Endothelial cell of umbilical vein (primary cell): ENCODE data around the gene EPB41L4B. TPM values are rescaled to one million over a fixed set of nuclear protein-coding genes. Genes with fewer than 3 reads are reported as not detected.

Experiments used
- BruUV-seq: library from RNA; stranded (reverse); fragments of 400-500 nt; replicated peaks from 2 replicates; lab custom pipeline; 2021; lab: Mats Ljungman, UMichigan
- CTCF ChIA-PET: fragments of 300-600, 350-600 bp; sonication (Branson Sonifier 250); formaldehyde crosslinking; loops from one replicate; lab custom pipeline; 2021; ENCODE audit warnings: antibody characterized with exemption, inconsistent platforms; lab: Charles Lee
- POLR2A ChIA-PET: fragments of 300-600, 350-600 bp; sonication (Branson Sonifier 250); formaldehyde crosslinking; loops from one replicate; lab custom pipeline; 2021; ENCODE audit warnings: antibody characterized with exemption, inconsistent platforms; lab: Charles Lee
- DNase-seq: peaks from one replicate; pipeline ENCODE4 v3.0.0-alpha.2; 2011; ENCODE audit warnings: low read depth, low spot score
- FAIRE-seq: peaks from 2 replicates; lab custom pipeline; 2011; peaks lifted over from hg19 to GRCh38; lab: Jason Lieb, UNC
- H2AFZ ChIP-seq: 2 replicates; pipeline ENCODE4 v1.6.0; 2012; ENCODE audit warnings: low read depth, low read length, control low read depth, inconsistent platforms
- H3K27ac ChIP-seq: 2 replicates; pipeline ENCODE4 v1.5.1; 2011; ENCODE audit warnings: low read depth, mild to moderate bottlenecking, control low read depth, low read length, moderate library complexity; ENCODE audit not compliant: insufficient read depth
- H3K27me3 ChIP-seq, 2 experiments: 2 replicates each; pipeline versions ENCODE4 v1.6.0 to v1.6.1; 2011; ENCODE audit warnings: low read length in 2 of 2, mixed read lengths in 1 of 2; ENCODE audit not compliant: control insufficient read depth in 2 of 2, insufficient read depth in 2 of 2
- H3K36me3 ChIP-seq, 2 experiments: 2 replicates in 1 of 2; 3 replicates in 1 of 2; pipeline ENCODE4 v1.5.1; 2011; ENCODE audit warnings: low read length in 2 of 2, mild to moderate bottlenecking in 1 of 2, moderate library complexity in 1 of 2; ENCODE audit not compliant: control insufficient read depth in 2 of 2, insufficient read depth in 2 of 2; ENCODE audit errors: extremely low read depth in 1 of 2
- H3K4me1 ChIP-seq: 3 replicates; pipeline ENCODE4 v1.5.1; 2011; ENCODE audit warnings: mild to moderate bottlenecking, low read length; ENCODE audit not compliant: control insufficient read depth, insufficient read depth; ENCODE audit errors: extremely low read depth
- H3K4me2 ChIP-seq: 2 replicates; pipeline ENCODE4 v1.6.1; 2011; ENCODE audit warnings: low read length, control low read depth, mixed read lengths; ENCODE audit not compliant: insufficient read depth
- H3K4me3 ChIP-seq, 3 experiments: fragments of 200-600 bp in 1 of 3; sonication (generic), shearing (Covaris generic) in 1 of 3; replicated peaks in 1 of 3; 2 replicates each; pipeline ENCODE4 v1.5.1; 2011 to 2016; ENCODE audit warnings: control low read depth in 3 of 3, low read length in 3 of 3, mild to moderate bottlenecking in 2 of 3, inconsistent platforms in 1 of 3, low read depth in 1 of 3, moderate library complexity in 1 of 3; ENCODE audit not compliant: insufficient read depth in 1 of 3
- H3K79me2 ChIP-seq: 2 replicates; pipeline ENCODE4 v1.6.0; 2012; ENCODE audit warnings: low read length, inconsistent platforms; ENCODE audit not compliant: control insufficient read depth, insufficient read depth
- H3K9ac ChIP-seq: replicated peaks from 2 replicates; pipeline ENCODE3; 2011; ENCODE audit warnings: low read length, control low read depth; ENCODE audit not compliant: insufficient read depth; ENCODE audit errors: extremely low read depth
- H3K9me1 ChIP-seq: replicated peaks from 3 replicates; pipeline ENCODE4 v1.6.0; 2011; ENCODE audit warnings: mild to moderate bottlenecking, low read length; ENCODE audit not compliant: control insufficient read depth, insufficient read depth; ENCODE audit errors: extremely low read depth
- H3K9me3 ChIP-seq: replicated peaks from 2 replicates; pipeline ENCODE4 v1.5.1; 2012; ENCODE audit warnings: low read length, inconsistent platforms; ENCODE audit not compliant: control insufficient read depth, insufficient read depth
- H4K20me1 ChIP-seq: replicated peaks from 2 replicates; pipeline ENCODE3; 2011; ENCODE audit warnings: mild to moderate bottlenecking, low read length; ENCODE audit not compliant: control insufficient read depth, insufficient read depth; ENCODE audit errors: extremely low read depth
- EZH2 ChIP-seq: IDR thresholded peaks from 2 replicates; pipeline ENCODE4 v1.6.1; 2012; ENCODE audit warnings: borderline replicate concordance, low read depth, mild to moderate bottlenecking, moderate library complexity, low read length, inconsistent platforms; ENCODE audit not compliant: severe bottlenecking
- FOS ChIP-seq: IDR thresholded peaks from 2 replicates; pipeline ENCODE4 v1.6.1; 2011; ENCODE audit warnings: mild to moderate bottlenecking, low read length, moderate library complexity, borderline replicate concordance; ENCODE audit not compliant: insufficient read depth
- GATA2 ChIP-seq: IDR thresholded peaks from 2 replicates; pipeline ENCODE4 v1.7.0; 2011; ENCODE audit warnings: low read depth, mild to moderate bottlenecking, moderate library complexity, mixed read lengths, low read length; ENCODE audit not compliant: insufficient read length, insufficient read depth
- JUN ChIP-seq: IDR thresholded peaks from 2 replicates; pipeline ENCODE4 v1.6.1; 2011; ENCODE audit warnings: borderline replicate concordance, low read depth; ENCODE audit not compliant: insufficient read length, insufficient read depth
- MYC ChIP-seq: IDR thresholded peaks from one replicate; pipeline ENCODE4 v1.6.1; 2011; ENCODE audit warnings: mild to moderate bottlenecking, low read depth, low read length
- POLR2A ChIP-seq: IDR thresholded peaks from 2 replicates; pipeline ENCODE4 v1.6.1; 2012; ENCODE audit warnings: low read depth, mild to moderate bottlenecking, control low read depth, low read length
- POLR2AphosphoS5 ChIP-seq: IDR thresholded peaks from 2 replicates; pipeline ENCODE4 v1.6.1; 2012; ENCODE audit warnings: low read depth, mild to moderate bottlenecking, control low read depth, low read length, moderate library complexity; ENCODE audit not compliant: insufficient read depth
- dilution Hi-C: fragments of 300-500 bp; cut with MboI; formaldehyde crosslinking; loops from one replicate; pipeline ENCODE4 v1.15.0; 2019; ENCODE audit warnings: low sequenced_read_pairs; ENCODE audit not compliant: extremely low pct_ligation_motif_present
- intact Hi-C: fragments of 100-400 bp; cut with micrococcal nuclease; formaldehyde crosslinking; loops from one replicate; pipeline ENCODE4 v1.10.0; 2022
- polyA plus RNA-seq, 4 experiments: library from polyadenylated mRNA; depleted of rRNA in 3 of 4; stranded (reverse) in 3 of 4; unstranded in 1 of 4; fragments of >200 nt; gene quantifications; 2 replicates each; pipeline versions ENCODE4 v1.2.1 to v1.2.3, GENCODE V29; 2011 to 2012; ENCODE audit warnings: missing spikeins in 1 of 4
- total RNA-seq: library from RNA; stranded (reverse); gene quantifications from 2 replicates; pipeline ENCODE4 v1.2.3, GENCODE V29; 2021
- TF ChIP-seq, protein P1 (sequence below), 2 donors: IDR thresholded peaks; 1 replicate in 1 of 2; 2 replicates in 1 of 2; pipeline ENCODE4 v1.5.1; 2011; ENCODE audit warnings: low read length in 2 of 2, mild to moderate bottlenecking in 2 of 2, moderate library complexity in 2 of 2, control low read depth in 1 of 2, inconsistent platforms in 1 of 2, low read depth in 1 of 2; ENCODE audit not compliant: insufficient read depth in 1 of 2; ENCODE audit errors: extremely low read depth in 1 of 2
- TF ChIP-seq, protein P2 (sequence below): IDR thresholded peaks from 2 replicates; pipeline ENCODE4 v1.6.1; 2011; ENCODE audit not compliant: insufficient read depth, insufficient read length

EPB41L4B gene
- total and polyA plus RNA-seq, 2 donors (not counting 3 experiments of a cell fraction or from before 2014, with no cell fraction given): 0.10 to 0.15 TPM

DNA sequence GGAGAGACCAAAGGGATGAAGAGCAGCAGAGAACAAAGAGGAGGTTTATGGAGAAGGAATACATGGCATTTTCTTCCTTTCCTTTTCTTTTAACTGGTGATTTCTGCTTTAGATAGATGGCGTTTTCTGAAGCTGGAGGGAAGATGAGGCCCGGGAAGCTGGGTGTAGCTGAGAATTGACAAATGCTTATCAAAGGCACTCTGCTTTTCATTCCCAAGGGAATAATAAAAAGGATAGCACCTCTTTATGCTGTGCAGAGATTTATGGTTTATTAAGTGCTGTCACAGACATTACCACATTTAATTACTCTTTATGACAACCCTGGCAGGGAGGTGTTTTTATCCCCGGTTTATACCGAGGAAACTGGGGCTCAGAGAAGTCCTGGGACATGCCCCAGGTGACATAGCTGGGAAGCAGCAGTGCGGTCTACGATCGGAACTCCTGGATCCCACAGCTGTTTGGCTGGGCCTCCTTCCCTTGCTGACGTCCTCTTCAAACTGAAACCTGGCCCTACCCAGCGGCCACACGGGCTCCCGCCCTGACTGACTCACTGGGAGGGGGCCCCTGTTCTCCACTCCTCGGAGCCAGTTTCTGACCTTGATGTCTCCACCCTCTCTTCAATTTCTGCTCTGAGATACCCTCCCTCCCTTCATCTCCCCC lies 8.2 kb upstream of the EPB41L4B start:
- BruUV-seq: no TSS peak
- Histone ChIP-seq H3K79me2 (no peaks in the 10 kb centered on the region), H4K20me1 (no peaks in the 10 kb centered on the region), H3K4me1 (no peaks in the 10 kb centered on the region), H3K27me3 (peaks cover 1 to 3% of the 10 kb centered on the region in 2 experiments), H3K36me3 (no peaks in the 10 kb centered on the region), H3K9me1 (no peaks in the 10 kb centered on the region), H3K4me2 (no peak overlapping the region), H2AFZ (no peak overlapping the region), H3K4me3 (no peak overlapping the region), H3K27ac (no peak overlapping the region), H3K9ac (no peak overlapping the region), H3K9me3 (no peaks in the 10 kb centered on the region)
- intact Hi-C loops (loop anchor here (10.0 kb wide), 1 partner anchor 394 kb away; the partner anchor contains the start of genes ABITRAM and ELP1), dilution Hi-C loops (no loop called here)
- POLR2A ChIA-PET: no interaction called here
- FAIRE-seq (no peak), DNase-seq (no peak)
- TF ChIP-seq, protein P1, sequence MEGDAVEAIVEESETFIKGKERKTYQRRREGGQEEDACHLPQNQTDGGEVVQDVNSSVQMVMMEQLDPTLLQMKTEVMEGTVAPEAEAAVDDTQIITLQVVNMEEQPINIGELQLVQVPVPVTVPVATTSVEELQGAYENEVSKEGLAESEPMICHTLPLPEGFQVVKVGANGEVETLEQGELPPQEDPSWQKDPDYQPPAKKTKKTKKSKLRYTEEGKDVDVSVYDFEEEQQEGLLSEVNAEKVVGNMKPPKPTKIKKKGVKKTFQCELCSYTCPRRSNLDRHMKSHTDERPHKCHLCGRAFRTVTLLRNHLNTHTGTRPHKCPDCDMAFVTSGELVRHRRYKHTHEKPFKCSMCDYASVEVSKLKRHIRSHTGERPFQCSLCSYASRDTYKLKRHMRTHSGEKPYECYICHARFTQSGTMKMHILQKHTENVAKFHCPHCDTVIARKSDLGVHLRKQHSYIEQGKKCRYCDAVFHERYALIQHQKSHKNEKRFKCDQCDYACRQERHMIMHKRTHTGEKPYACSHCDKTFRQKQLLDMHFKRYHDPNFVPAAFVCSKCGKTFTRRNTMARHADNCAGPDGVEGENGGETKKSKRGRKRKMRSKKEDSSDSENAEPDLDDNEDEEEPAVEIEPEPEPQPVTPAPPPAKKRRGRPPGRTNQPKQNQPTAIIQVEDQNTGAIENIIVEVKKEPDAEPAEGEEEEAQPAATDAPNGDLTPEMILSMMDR (IDR thresholded peaks at IDR 0.05; ENCODE audit: extremely low read depth in 1 of 2, insufficient read depth in 1 of 2, low read depth in 1 of 2, low read length in 2 of 2): no peak
- CTCF ChIA-PET: interaction anchor here (0.6 kb wide), 2 partner anchors 9 to 22 kb away, joined by 3 to 4 read pairs; no protein-coding TSS in a partner anchor

DNA sequence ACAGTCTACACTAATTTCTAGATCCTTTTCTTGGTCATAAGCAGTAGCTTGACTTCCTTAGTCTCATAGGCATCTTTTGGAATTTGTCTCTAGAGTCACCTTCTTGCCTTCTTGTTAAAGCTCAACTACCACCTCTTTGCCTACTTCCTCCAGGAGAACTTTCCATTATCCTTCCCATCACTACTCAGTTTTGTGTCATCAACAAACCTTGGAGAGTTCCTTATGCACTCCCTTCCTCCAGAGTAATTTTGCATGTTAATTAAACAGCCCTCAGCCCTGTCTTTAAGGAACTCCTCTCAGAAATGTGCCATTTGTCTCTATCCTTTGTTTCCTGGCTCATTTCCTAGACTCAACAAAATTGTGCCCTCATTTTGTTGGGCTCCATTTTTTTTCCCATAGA lies 4.2 kb upstream of the EPB41L4B start:
- no peak for FAIRE-seq
- no peak for DNase-seq
- Histone ChIP-seq H3K9me1 (no peaks in the 10 kb centered on the region), H3K4me3 (no peak overlapping the region), H2AFZ (no peak overlapping the region), H3K27me3 (peaks cover 3 to 10% of the 10 kb centered on the region in 2 experiments), H3K36me3 (no peaks in the 10 kb centered on the region), H3K79me2 (no peaks in the 10 kb centered on the region), H3K4me1 (peaks cover 2% of the 10 kb centered on the region), H4K20me1 (no peaks in the 10 kb centered on the region), H3K4me2 (no peak overlapping the region), H3K27ac (no peak overlapping the region), H3K9ac (no peak overlapping the region), H3K9me3 (no peaks in the 10 kb centered on the region)
- TF ChIP-seq POLR2AphosphoS5 (no peak), EZH2 (no peak), JUN (no peak), MYC (no peak), FOS (no peak), GATA2 (no peak), POLR2A (no peak)
- TF ChIP-seq, protein P2, sequence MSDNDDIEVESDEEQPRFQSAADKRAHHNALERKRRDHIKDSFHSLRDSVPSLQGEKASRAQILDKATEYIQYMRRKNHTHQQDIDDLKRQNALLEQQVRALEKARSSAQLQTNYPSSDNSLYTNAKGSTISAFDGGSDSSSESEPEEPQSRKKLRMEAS: no peak
- TF ChIP-seq, protein P1 (IDR thresholded peaks at IDR 0.05; ENCODE audit: extremely low read depth in 1 of 2, insufficient read depth in 1 of 2, low read depth in 1 of 2, low read length in 2 of 2): no peak
- no TSS peak for BruUV-seq
- POLR2A ChIA-PET: no interaction called here
- dilution Hi-C loops (no loop called here), intact Hi-C loops (loop anchor here (10.0 kb wide), 1 partner anchor 390 kb away; the partner anchor contains the start of genes ABITRAM and ELP1)
- CTCF ChIA-PET: no interaction called here
